Measurements from ENCODE around the gene ATP2C2. TPM values are rescaled to one million over a fixed set of nuclear protein-coding genes. Genes with fewer than 3 reads are reported as not detected.

The ATP2C2 gene
- total RNA-seq, 1 experiment from 2014 or later = 4.3 TPM

GRCh38 chr16:84475643-84476240 is 107.4 kb downstream of the ATP2C2 start (continued):
- TF ChIP-seq CTCF (IDR thresholded peaks at IDR 0.05) = no peak
- no peak for TF ChIP-seq HMGXB4 (CRISPR knock-in tag; IDR thresholded peaks at IDR 0.05)
- TF ChIP-seq SP1 (CRISPR knock-in tag; conservative IDR thresholded peaks at IDR 0.05) = no peak
- TF ChIP-seq ZMAT4 (CRISPR knock-in tag; IDR thresholded peaks at IDR 0.05) = no peak

GRCh38 chr16:84476401-84476800 is 108.1 kb downstream of the ATP2C2 start:
- ChIA-PET CTCF (no interaction called here), POLR2A (no interaction called here)
- H3K9me3 Mint-ChIP-seq = peaks cover 32% of the 10 kb centered on the region
- H3K36me3 Mint-ChIP-seq = peaks cover 29% of the 10 kb centered on the region
- H3K4me1 Mint-ChIP-seq = no peaks in the 10 kb centered on the region
- H3K4me3 Mint-ChIP-seq = no peak overlapping the region
- no peaks in the 10 kb centered on the region for H3K27me3 Mint-ChIP-seq (ENCODE audit: low read depth)
- no peak overlapping the region for H3K27ac Mint-ChIP-seq
- no peak for DNase-seq (ENCODE audit: low spot score)
- no peak for ATAC-seq
- TF ChIP-seq ETV6 (CRISPR knock-in tag; IDR thresholded peaks at IDR 0.05) (no peak), GABPB1 (CRISPR knock-in tag; IDR thresholded peaks at IDR 0.05) (no peak), PRDM15 (CRISPR knock-in tag; IDR thresholded peaks at IDR 0.05) (no peak), ZNF281 (CRISPR knock-in tag; IDR thresholded peaks at IDR 0.05) (no peak), USF2 (CRISPR knock-in tag; IDR thresholded peaks at IDR 0.05) (no peak), FOXJ3 (CRISPR knock-in tag; IDR thresholded peaks at IDR 0.05; ENCODE audit: borderline replicate concordance) (no peak), EMX1 (CRISPR knock-in tag; IDR thresholded peaks at IDR 0.05) (no peak), ESRRA (CRISPR knock-in tag; IDR thresholded peaks at IDR 0.05; ENCODE audit: borderline replicate concordance) (no peak), IRF2 (CRISPR knock-in tag; IDR thresholded peaks at IDR 0.05; ENCODE audit: borderline replicate concordance, low read depth) (no peak), ZNF263 (CRISPR knock-in tag; IDR thresholded peaks at IDR 0.05; ENCODE audit: low read depth) (no peak), RELA (CRISPR knock-in tag; IDR thresholded peaks at IDR 0.05; ENCODE audit: borderline replicate concordance) (no peak), FOXP4 (CRISPR knock-in tag; IDR thresholded peaks at IDR 0.05) (no peak), IRF1 (CRISPR knock-in tag; IDR thresholded peaks at IDR 0.05) (no peak)

Data from WTC11 (cell line).